Esophagus squamous epithelium (tissue), 4 donors: ENCODE results near the gene TMEM223.

Experiments used
- POLR2A ChIP-seq, 4 donors: fragments of 450-650 bp; IDR thresholded peaks; one replicate each; pipeline ENCODE4 v1.6.1; 2017; ENCODE audit warnings: antibody characterized with exemption in 4 of 4, mild to moderate bottlenecking in 4 of 4, moderate library complexity in 3 of 4
- TF ChIP-seq, protein P1 (sequence below), 6 experiments: fragments of 450-650 bp in 4 of 6; fragments of 200-600 bp in 2 of 6; sonication (generic) in 2 of 6; IDR thresholded peaks; one replicate each; pipeline ENCODE4 v1.5.1; 2016 to 2019; ENCODE audit warnings: antibody characterized with exemption in 6 of 6, mild to moderate bottlenecking in 4 of 6, moderate library complexity in 4 of 6

DNA sequence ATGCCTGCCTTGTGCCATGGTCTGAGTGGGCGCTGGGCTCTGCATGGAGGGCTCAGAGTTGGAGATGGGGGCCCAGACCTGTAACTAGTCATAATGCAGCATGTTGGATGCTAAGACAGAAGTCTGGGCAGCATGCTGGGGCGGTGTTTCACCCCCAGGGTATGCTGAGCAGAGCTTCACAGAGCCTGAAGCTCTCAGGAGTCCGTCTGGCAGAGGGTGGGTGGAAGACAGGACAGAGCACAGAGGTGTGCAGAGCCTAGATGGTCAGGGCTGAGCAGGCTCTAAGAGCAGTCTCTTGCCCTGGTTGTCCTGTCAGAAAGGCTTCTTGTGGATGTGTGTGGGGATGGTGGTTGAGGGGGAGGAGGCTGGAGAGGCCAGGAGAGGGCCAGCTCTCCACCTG, 13.4 kb downstream of the TMEM223 start:
- TF ChIP-seq, protein P1, sequence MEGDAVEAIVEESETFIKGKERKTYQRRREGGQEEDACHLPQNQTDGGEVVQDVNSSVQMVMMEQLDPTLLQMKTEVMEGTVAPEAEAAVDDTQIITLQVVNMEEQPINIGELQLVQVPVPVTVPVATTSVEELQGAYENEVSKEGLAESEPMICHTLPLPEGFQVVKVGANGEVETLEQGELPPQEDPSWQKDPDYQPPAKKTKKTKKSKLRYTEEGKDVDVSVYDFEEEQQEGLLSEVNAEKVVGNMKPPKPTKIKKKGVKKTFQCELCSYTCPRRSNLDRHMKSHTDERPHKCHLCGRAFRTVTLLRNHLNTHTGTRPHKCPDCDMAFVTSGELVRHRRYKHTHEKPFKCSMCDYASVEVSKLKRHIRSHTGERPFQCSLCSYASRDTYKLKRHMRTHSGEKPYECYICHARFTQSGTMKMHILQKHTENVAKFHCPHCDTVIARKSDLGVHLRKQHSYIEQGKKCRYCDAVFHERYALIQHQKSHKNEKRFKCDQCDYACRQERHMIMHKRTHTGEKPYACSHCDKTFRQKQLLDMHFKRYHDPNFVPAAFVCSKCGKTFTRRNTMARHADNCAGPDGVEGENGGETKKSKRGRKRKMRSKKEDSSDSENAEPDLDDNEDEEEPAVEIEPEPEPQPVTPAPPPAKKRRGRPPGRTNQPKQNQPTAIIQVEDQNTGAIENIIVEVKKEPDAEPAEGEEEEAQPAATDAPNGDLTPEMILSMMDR (IDR thresholded peaks at IDR 0.05): no peak
- no peak for TF ChIP-seq POLR2A (IDR thresholded peaks at IDR 0.05)
